Endodermal cell (in vitro differentiated cells): ENCODE data around the gene CCSER1. TPM values are rescaled to one million over a fixed set of nuclear protein-coding genes. Genes with fewer than 3 reads are reported as not detected.

Experiments
- DNase-seq: peaks from one replicate; pipeline ENCODE4 v3.0.0-alpha.2; 2017
- H3K27ac ChIP-seq: 2 replicates; pipeline ENCODE4 v1.5.1; 2013; ENCODE audit warnings: mild to moderate bottlenecking, low read depth, low read length, moderate library complexity
- H3K27me3 ChIP-seq: 2 replicates; pipeline ENCODE4 v1.6.1; 2013; ENCODE audit warnings: mild to moderate bottlenecking, low read length, moderate library complexity; ENCODE audit not compliant: insufficient read depth, control insufficient read depth, poor library complexity, severe bottlenecking
- H3K36me3 ChIP-seq: 2 replicates; pipeline ENCODE4 v1.7.0; 2013; ENCODE audit warnings: mild to moderate bottlenecking, low read length, moderate library complexity; ENCODE audit not compliant: control insufficient read depth, insufficient read depth
- H3K4me1 ChIP-seq: one replicate; pipeline ENCODE4 v1.7.0; 2013; ENCODE audit warnings: low read length; ENCODE audit not compliant: control insufficient read depth, insufficient read depth
- H3K4me3 ChIP-seq: 2 replicates; pipeline ENCODE4 v1.5.1; 2013; ENCODE audit warnings: mild to moderate bottlenecking, low read length, moderate library complexity
- H3K9ac ChIP-seq: 2 replicates; pipeline ENCODE4 v1.6.1; 2013; ENCODE audit warnings: mild to moderate bottlenecking, low read length, moderate library complexity; ENCODE audit not compliant: poor library complexity, severe bottlenecking; ENCODE audit errors: extremely low read depth
- H3K9me3 ChIP-seq: 2 replicates; pipeline ENCODE4 v1.6.1; 2013; ENCODE audit warnings: mild to moderate bottlenecking, low read length, moderate library complexity; ENCODE audit not compliant: control insufficient read depth
- H3K27ac Mint-ChIP-seq: 2 replicates; pipeline ENCODE4 v1.8.0; 2020; ENCODE audit warnings: mixed read lengths
- H3K27me3 Mint-ChIP-seq: 2 replicates; pipeline ENCODE4 v1.8.0; 2021; ENCODE audit warnings: mild to moderate bottlenecking, mixed read lengths; ENCODE audit not compliant: insufficient read depth
- H3K36me3 Mint-ChIP-seq: 2 replicates; pipeline ENCODE4 v1.8.0; 2020; ENCODE audit warnings: low read depth, mixed read lengths
- H3K4me1 Mint-ChIP-seq: 2 replicates; pipeline ENCODE4 v1.8.0; 2020; ENCODE audit warnings: mixed read lengths
- H3K4me3 Mint-ChIP-seq: 2 replicates; pipeline ENCODE4 v1.8.0; 2020; ENCODE audit warnings: mild to moderate bottlenecking, moderate library complexity, mixed read lengths
- H3K9me3 Mint-ChIP-seq: 2 replicates; pipeline ENCODE4 v1.8.0; 2020; ENCODE audit warnings: mild to moderate bottlenecking, mixed read lengths
- CTCF ChIP-seq: fragments of 200-600 bp; sonication (generic); conservative IDR thresholded peaks from 2 replicates; pipeline ENCODE4 v1.5.0; 2021; ENCODE audit warnings: antibody characterized with exemption, mild to moderate bottlenecking
- WGBS, 2 experiments: methylation state at CpG; one replicate each; pipeline versions ENCODE4 v1.1.5 to v1.1.7; 2013; ENCODE audit warnings: missing lambda C conversion rate in 2 of 2, mixed read lengths in 1 of 2; ENCODE audit not compliant: insufficient coverage in 1 of 2, insufficient read length in 1 of 2; 5-methylcytosine and 5-hydroxymethylcytosine counted together
- total RNA-seq, 2 donors: library from RNA; stranded (reverse); fragmentation: NEBNext Ultra II Directional in 1 of 2; extraction: Animal tissue kit (Norgen Biotek cat#: 25700) in 1 of 2; gene quantifications; 2 replicates in 1 of 2; 3 replicates in 1 of 2; pipeline ENCODE4 v1.2.1, GENCODE V29; 2021

The CCSER1 gene
- total RNA-seq, 2 donors from 2014 or later, result 1.1 to 2.2 TPM

GRCh38 chr4:90246816-90247215 lies 119.6 kb downstream of the CCSER1 start:
- Mint-ChIP-seq H3K36me3 (no peaks in the 10 kb centered on the region), H3K9me3 (no peaks in the 10 kb centered on the region), H3K4me1 (no peaks in the 10 kb centered on the region), H3K27ac (no peak overlapping the region), H3K4me3 (no peak overlapping the region), H3K27me3 (no peaks in the 10 kb centered on the region)
- Histone ChIP-seq H3K36me3 (no peaks in the 10 kb centered on the region), H3K9me3 (no peaks in the 10 kb centered on the region), H3K27me3 (no peaks in the 10 kb centered on the region), H3K9ac (no peak overlapping the region), H3K27ac (no peak overlapping the region), H3K4me1 (no peaks in the 10 kb centered on the region), H3K4me3 (no peak overlapping the region)
- 80 to 96% methylated on average over 1 to 3 of the region's 3 CpGs for WGBS, 2 experiments
- TF ChIP-seq CTCF, result no peak
- no peak for DNase-seq

- Mint-ChIP-seq H3K9me3 (peaks cover 2% of the 10 kb centered on the region), H3K27ac (no peak overlapping the region), H3K4me3 (no peak overlapping the region), H3K27me3 (no peaks in the 10 kb centered on the region), H3K36me3 (no peaks in the 10 kb centered on the region), H3K4me1 (peaks cover 5% of the 10 kb centered on the region)
- no peak overlapping the region for H3K27ac ChIP-seq
- no peak for DNase-seq
- no peak overlapping the region for H3K9ac ChIP-seq
- no peaks in the 10 kb centered on the region for H3K27me3 ChIP-seq
- TF ChIP-seq CTCF, result no peak
- no peak overlapping the region for H3K4me3 ChIP-seq
- H3K36me3 ChIP-seq, result no peaks in the 10 kb centered on the region
- 88 to 94% methylated on average over 2 of the region's 2 CpGs for WGBS, 2 experiments
- H3K9me3 ChIP-seq, result no peaks in the 10 kb centered on the region
- peaks cover 5% of the 10 kb centered on the region for H3K4me1 ChIP-seq
These were observed 127.2 kb downstream of the CCSER1 start for GRCh38 chr4:90254357-90254756.

GRCh38 chr4:90274175-90274574 lies 147.0 kb downstream of the CCSER1 start:
- no peaks in the 10 kb centered on the region for H3K36me3 Mint-ChIP-seq
- Histone ChIP-seq H3K9ac (no peak overlapping the region), H3K27ac (no peak overlapping the region), H3K9me3 (peaks cover 9% of the 10 kb centered on the region), H3K27me3 (no peaks in the 10 kb centered on the region), H3K4me1 (no peaks in the 10 kb centered on the region), H3K36me3 (no peaks in the 10 kb centered on the region), H3K4me3 (no peak overlapping the region)
- no peak for DNase-seq
- H3K27ac Mint-ChIP-seq, result no peak overlapping the region
- TF ChIP-seq CTCF, result no peak
- 93% methylated on average over 1 of the region's 1 CpG; no CpG with 5 or more reads in 1 of the 2 experiments for WGBS, 2 experiments
- peaks cover 3% of the 10 kb centered on the region for H3K27me3 Mint-ChIP-seq
- H3K9me3 Mint-ChIP-seq, result peaks cover 9% of the 10 kb centered on the region
- no peaks in the 10 kb centered on the region for H3K4me1 Mint-ChIP-seq
- H3K4me3 Mint-ChIP-seq, result no peak overlapping the region
